DND-41 (cell line): ENCODE measurements around the gene HOATZ.

Experiments
- ATAC-seq: fragments of 200-7000 bp; cut with Tn5 transposase; 3 replicates; pipeline ENCODE4 v1.9.1; 2021; ENCODE audit warnings: low read depth; ENCODE audit not compliant: insufficient read depth
- DNase-seq: peaks from one replicate; pipeline ENCODE4 v3.0.0-alpha.2; 2020
- H2AFZ ChIP-seq: 2 replicates; pipeline ENCODE4 v1.6.0; 2012; ENCODE audit warnings: low read depth, low read length
- H3K27ac ChIP-seq: 2 replicates; pipeline ENCODE4 v1.5.1; 2012; ENCODE audit warnings: low read length, inconsistent platforms
- H3K27me3 ChIP-seq: fragments of 200-600 bp; sonication (generic); 2 replicates; pipeline ENCODE4 v1.6.0; 2012; ENCODE audit warnings: low read length, mild to moderate bottlenecking, inconsistent platforms; ENCODE audit not compliant: insufficient read depth, poor library complexity
- H3K36me3 ChIP-seq: 2 replicates; pipeline ENCODE4 v1.5.1; 2012; ENCODE audit warnings: low read length, inconsistent platforms; ENCODE audit not compliant: insufficient read depth
- H3K4me1 ChIP-seq: 2 replicates; pipeline ENCODE4 v1.5.1; 2012; ENCODE audit warnings: mild to moderate bottlenecking, low read length; ENCODE audit not compliant: insufficient read depth
- H3K4me2 ChIP-seq: 2 replicates; pipeline ENCODE4 v1.6.0; 2012; ENCODE audit warnings: mild to moderate bottlenecking, moderate library complexity, low read length, inconsistent platforms; ENCODE audit not compliant: insufficient read depth
- H3K4me3 ChIP-seq, 2 experiments: fragments of 200-600 bp in 1 of 2; shearing (Covaris generic) in 1 of 2; 2 replicates each; pipeline ENCODE4 v1.5.1; 2012 to 2016; ENCODE audit warnings: inconsistent platforms in 2 of 2, low read length in 2 of 2, mild to moderate bottlenecking in 2 of 2, low read depth in 1 of 2, moderate library complexity in 1 of 2
- H3K79me2 ChIP-seq: 2 replicates; pipeline ENCODE4 v1.6.0; 2012; ENCODE audit warnings: low read length, inconsistent platforms; ENCODE audit not compliant: insufficient read depth
- H3K9ac ChIP-seq: 2 replicates; pipeline ENCODE4 v1.6.0; 2012; ENCODE audit warnings: low read depth, mild to moderate bottlenecking, inconsistent platforms, low read length, moderate library complexity
- H3K9me3 ChIP-seq: 2 replicates; pipeline ENCODE4 v1.5.1; 2012; ENCODE audit warnings: low read length, moderate library complexity, mild to moderate bottlenecking, inconsistent platforms; ENCODE audit not compliant: insufficient read depth, severe bottlenecking
- H4K20me1 ChIP-seq: 2 replicates; pipeline ENCODE4 v1.6.0; 2012; ENCODE audit warnings: low read length; ENCODE audit not compliant: insufficient read depth
- CTCF ChIP-seq: IDR thresholded peaks from 2 replicates; pipeline ENCODE4 v1.5.1; 2012; ENCODE audit warnings: borderline replicate concordance, low read length, moderate library complexity, mild to moderate bottlenecking; ENCODE audit not compliant: poor library complexity, severe bottlenecking; ENCODE audit errors: extremely low read depth
- EZH2 ChIP-seq: IDR thresholded peaks from 3 replicates; pipeline ENCODE4 v1.6.1; 2012; ENCODE audit warnings: borderline replicate concordance, low read depth, mild to moderate bottlenecking, moderate library complexity, low read length, inconsistent platforms; ENCODE audit not compliant: severe bottlenecking

The HOATZ gene

GRCh38 chr11:111523343-111523742, 8.8 kb downstream of the HOATZ start:
- Histone ChIP-seq H3K79me2 (no peaks in the 10 kb centered on the region), H2AFZ (no peak overlapping the region), H3K4me1 (no peaks in the 10 kb centered on the region), H3K4me2 (no peak overlapping the region), H3K4me3 (no peak overlapping the region), H3K27me3 (peaks cover 9% of the 10 kb centered on the region), H4K20me1 (no peaks in the 10 kb centered on the region), H3K9me3 (no peaks in the 10 kb centered on the region), H3K36me3 (no peaks in the 10 kb centered on the region), H3K9ac (no peak overlapping the region), H3K27ac (no peak overlapping the region)
- DNase-seq (no peak), ATAC-seq (no peak)
- no peak for TF ChIP-seq EZH2
- TF ChIP-seq CTCF, result no peak

- Histone ChIP-seq H3K27ac (no peak overlapping the region), H3K9me3 (no peaks in the 10 kb centered on the region), H3K4me2 (no peak overlapping the region), H3K36me3 (no peaks in the 10 kb centered on the region), H3K4me1 (peaks cover 7% of the 10 kb centered on the region), H4K20me1 (no peaks in the 10 kb centered on the region), H2AFZ (no peak overlapping the region), H3K9ac (no peak overlapping the region), H3K27me3 (peaks cover 9% of the 10 kb centered on the region), H3K79me2 (no peaks in the 10 kb centered on the region), H3K4me3 (no peak overlapping the region)
- TF ChIP-seq EZH2 (no peak), CTCF (no peak)
- no peak for ATAC-seq
- no peak for DNase-seq
Measured at GRCh38 chr11:111524056-111524455, 9.5 kb downstream of the HOATZ start.

GRCh38 chr11:111525456-111525855, 10.9 kb downstream of the HOATZ start:
- no peak for DNase-seq
- Histone ChIP-seq H3K4me2 (no peak overlapping the region), H3K79me2 (no peaks in the 10 kb centered on the region), H3K27ac (no peak overlapping the region), H4K20me1 (no peaks in the 10 kb centered on the region), H2AFZ (no peak overlapping the region), H3K36me3 (no peaks in the 10 kb centered on the region), H3K4me1 (peaks cover 7% of the 10 kb centered on the region), H3K9ac (no peak overlapping the region), H3K4me3 (no peak overlapping the region), H3K9me3 (no peaks in the 10 kb centered on the region), H3K27me3 (peaks cover 9% of the 10 kb centered on the region)
- ATAC-seq, result no peak
- no peak for TF ChIP-seq CTCF
- TF ChIP-seq EZH2, result no peak

- no peak overlapping the region for H3K9ac ChIP-seq
- no peak for DNase-seq
- TF ChIP-seq CTCF (no peak), EZH2 (no peak)
- ATAC-seq, result no peak
- H3K9me3 ChIP-seq, result no peaks in the 10 kb centered on the region
- peaks cover 9% of the 10 kb centered on the region for H3K27me3 ChIP-seq
- H3K4me1 ChIP-seq, result peaks cover 7% of the 10 kb centered on the region
- no peaks in the 10 kb centered on the region for H4K20me1 ChIP-seq
- H2AFZ ChIP-seq, result no peak overlapping the region
- H3K27ac ChIP-seq, result no peak overlapping the region
- H3K4me3 ChIP-seq, result no peak overlapping the region
- no peak overlapping the region for H3K4me2 ChIP-seq
- H3K79me2 ChIP-seq, result no peaks in the 10 kb centered on the region
- H3K36me3 ChIP-seq, result no peaks in the 10 kb centered on the region
Measured at GRCh38 chr11:111526501-111526900, 11.9 kb downstream of the HOATZ start.
